AG09319 (cell line): ENCODE results near the gene CD3G.

Experiments used
- DNase-seq: peaks from one replicate; pipeline ENCODE4 v3.0.0-alpha.2; 2010; ENCODE audit warnings: low read depth; ENCODE audit errors: extremely low read depth
- TF ChIP-seq, protein P1 (sequence below): IDR thresholded peaks from 2 replicates; pipeline ENCODE4 v1.5.1; 2011; ENCODE audit warnings: low read depth, mild to moderate bottlenecking, inconsistent platforms, low read length, moderate library complexity

CD3G gene

DNA sequence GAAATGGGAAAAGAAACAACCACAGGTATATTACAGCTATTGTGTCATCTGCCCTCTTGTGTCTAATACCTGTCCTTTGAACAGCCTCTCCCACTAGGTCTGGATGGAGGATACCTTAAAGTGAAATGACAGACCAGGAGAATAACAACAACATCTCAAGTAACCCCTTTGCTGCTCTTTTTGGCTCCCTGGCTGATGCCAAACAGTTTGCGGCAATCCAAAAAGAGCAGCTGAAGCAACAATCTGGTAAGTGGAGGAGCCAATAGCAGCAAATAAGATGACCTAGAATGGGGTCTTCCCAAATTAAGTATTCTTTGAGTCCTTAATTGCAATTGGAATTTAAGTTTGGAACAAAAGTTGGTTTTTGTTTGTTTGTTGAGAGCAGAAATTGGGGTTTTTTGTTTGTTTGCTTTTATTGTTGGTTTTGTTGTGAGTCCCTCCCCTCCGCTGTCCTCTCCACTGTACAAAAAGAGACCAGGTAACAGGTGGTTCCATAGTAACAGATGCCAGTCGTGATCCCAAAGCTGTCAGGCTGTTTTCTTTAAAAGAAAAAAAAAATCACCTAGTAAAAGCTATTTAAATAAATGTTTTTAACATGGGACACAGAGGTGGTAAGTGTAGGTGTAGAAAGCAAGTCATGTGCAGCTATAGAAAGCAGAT lies 20.9 kb downstream of the CD3G start:
- DNase-seq = no peak
- TF ChIP-seq, protein P1, sequence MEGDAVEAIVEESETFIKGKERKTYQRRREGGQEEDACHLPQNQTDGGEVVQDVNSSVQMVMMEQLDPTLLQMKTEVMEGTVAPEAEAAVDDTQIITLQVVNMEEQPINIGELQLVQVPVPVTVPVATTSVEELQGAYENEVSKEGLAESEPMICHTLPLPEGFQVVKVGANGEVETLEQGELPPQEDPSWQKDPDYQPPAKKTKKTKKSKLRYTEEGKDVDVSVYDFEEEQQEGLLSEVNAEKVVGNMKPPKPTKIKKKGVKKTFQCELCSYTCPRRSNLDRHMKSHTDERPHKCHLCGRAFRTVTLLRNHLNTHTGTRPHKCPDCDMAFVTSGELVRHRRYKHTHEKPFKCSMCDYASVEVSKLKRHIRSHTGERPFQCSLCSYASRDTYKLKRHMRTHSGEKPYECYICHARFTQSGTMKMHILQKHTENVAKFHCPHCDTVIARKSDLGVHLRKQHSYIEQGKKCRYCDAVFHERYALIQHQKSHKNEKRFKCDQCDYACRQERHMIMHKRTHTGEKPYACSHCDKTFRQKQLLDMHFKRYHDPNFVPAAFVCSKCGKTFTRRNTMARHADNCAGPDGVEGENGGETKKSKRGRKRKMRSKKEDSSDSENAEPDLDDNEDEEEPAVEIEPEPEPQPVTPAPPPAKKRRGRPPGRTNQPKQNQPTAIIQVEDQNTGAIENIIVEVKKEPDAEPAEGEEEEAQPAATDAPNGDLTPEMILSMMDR = no peak

DNA sequence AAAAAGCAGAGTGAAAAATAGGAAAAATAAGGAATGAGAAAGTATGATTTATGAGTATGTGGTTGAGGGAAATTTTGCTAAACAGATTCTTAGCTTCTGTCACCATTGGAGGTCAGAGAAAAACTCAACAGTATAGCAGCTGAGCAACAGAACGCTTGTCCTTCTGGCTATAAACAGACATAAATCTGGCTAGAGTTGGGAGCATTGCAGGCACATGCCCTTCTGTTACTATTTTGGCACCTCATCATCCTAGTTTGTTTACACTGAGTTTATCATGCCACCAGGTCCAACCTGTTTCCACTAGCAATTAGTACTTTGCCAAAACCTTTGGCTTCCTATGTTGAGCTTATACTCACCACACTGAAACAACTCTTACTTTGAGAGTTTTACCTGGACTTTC lies 22.1 kb downstream of the CD3G start:
- TF ChIP-seq, protein P1 = no peak
- no peak for DNase-seq

DNA sequence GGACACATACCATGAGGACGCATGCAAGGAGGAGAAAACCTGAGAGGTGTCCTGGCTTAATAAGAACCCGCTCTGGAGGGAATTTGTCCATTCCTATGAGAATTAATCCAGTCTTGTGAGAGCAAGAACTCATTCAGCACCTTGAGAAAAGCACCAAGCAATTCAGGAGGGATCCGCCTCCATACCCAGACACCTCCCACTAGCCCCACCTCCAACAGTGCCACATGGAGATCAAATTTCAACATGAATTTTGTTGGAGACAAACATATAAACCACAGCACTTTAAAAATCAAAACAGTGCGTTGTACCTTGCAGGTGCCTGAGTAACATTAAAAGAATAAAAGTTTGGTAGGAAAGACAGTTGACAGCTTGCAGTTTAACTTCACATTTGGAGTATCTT lies 26.6 kb downstream of the CD3G start:
- TF ChIP-seq, protein P1 = no peak
- no peak for DNase-seq

DNA sequence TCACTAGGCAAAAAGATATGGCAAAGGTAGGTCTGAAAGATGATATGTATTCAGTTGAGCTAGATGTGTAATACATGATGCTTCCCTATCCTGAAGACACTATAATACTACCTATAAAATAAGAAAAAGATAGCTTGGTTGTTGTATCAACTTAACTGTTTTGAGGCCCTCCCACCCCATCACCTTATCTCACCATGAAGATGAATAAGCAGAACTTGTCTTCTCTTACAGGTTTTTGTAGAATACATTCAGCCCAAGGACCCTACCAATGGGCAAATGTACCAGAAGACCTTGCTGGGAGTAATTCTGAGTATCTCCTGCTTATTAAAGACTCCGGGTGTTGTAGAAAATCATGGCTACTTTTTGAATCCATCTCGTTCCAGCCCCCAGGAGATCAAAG lies 29.1 kb downstream of the CD3G start:
- DNase-seq = no peak
- TF ChIP-seq, protein P1 = no peak

DNA sequence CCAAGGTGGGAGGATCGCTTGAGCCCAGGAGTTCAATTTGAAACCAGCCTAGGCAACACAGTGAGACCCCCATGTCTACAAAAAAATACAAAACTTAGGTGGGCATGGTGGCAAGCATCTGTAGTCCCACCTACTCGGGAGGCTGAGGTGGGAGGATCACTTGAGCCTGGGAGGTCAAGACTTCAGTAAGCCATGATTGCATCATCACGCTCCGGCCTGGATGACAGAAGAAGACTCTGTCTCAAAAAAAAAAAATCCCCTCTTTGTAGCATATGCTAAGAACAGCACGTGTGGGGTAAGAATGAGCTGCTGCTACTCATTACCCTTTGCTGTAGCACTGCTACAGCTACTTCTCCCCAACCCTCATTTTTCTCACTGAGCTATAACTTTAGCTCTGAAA lies 29.7 kb downstream of the CD3G start:
- DNase-seq = no peak
- TF ChIP-seq, protein P1 = no peak

DNA sequence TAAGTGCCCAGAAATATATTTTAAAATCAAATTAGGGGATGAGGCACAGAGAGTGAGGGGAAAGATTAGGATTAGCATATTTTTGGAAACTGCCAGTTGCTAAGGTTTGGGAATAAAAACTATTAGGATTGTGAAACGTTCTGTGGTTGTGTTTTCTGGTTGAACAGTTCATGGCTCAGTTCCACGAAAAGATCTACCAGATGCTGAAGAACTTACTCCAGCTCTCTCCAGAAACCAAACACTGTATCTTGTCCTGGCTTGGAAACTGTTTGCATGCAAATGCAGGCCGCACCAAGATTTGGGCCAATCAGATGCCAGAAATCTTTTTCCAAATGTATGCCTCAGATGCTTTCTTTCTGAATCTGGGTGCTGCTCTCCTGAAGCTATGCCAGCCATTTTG lies 30.6 kb downstream of the CD3G start:
- TF ChIP-seq, protein P1 = no peak

DNA sequence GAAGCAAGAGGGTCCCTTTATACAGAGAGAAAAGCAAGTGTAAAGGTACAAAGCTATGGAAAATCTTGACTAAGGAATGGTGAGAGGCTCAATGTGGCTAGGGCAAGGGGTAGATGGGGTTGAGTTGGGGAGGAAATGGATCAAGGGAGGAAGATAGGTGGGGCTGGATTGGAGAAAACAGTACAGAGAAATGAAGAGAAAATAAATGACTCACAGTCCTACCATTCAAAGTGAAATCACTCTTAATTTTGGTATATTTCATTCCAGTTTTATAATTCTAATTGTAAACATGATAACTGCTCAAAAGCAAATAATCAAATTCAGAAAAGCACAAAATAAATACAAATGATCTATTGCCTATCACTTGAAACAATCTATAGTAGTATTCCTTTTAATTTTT lies 31.8 kb downstream of the CD3G start:
- DNase-seq = no peak
- TF ChIP-seq, protein P1 = no peak

More for the DNA sequence above, 30.6 kb downstream of the CD3G start:
- peak; percentile 75 for DNase-seq
